ENCODE results near the gene GGACT.

Gene GGACT

GRCh38 chr13:100561599-100562204, 26.9 kb downstream of the GGACT start:
- TF ChIP-seq CTCF (IDR thresholded peaks at IDR 0.05; ENCODE audit: low read depth, low read length) (no peak), EZH2phosphoT487 (IDR thresholded peaks at IDR 0.05; ENCODE audit: low read depth) (no peak)
- H3K4me3 ChIP-seq (ENCODE audit: low read length): no peak overlapping the region
- no peaks in the 10 kb centered on the region for H3K79me2 ChIP-seq (ENCODE audit: low read length)
- no peak overlapping the region for H3K9ac ChIP-seq (ENCODE audit: low read length)
- no peaks in the 10 kb centered on the region for H3K9me3 ChIP-seq (ENCODE audit: insufficient read depth, low read length)
- no peaks in the 10 kb centered on the region for H3K4me1 ChIP-seq (ENCODE audit: low read length)
- no peaks in the 10 kb centered on the region for H3K27me3 ChIP-seq (ENCODE audit: low read depth, low read length)
- H3K4me2 ChIP-seq (ENCODE audit: low read length): no peak overlapping the region
- no peaks in the 10 kb centered on the region for H4K20me1 ChIP-seq (ENCODE audit: insufficient read depth, low read length)
- no peak overlapping the region for H2AFZ ChIP-seq (ENCODE audit: low read depth, low read length)
- H3K36me3 ChIP-seq (replicated peaks; ENCODE audit: low read depth, low read length): no peaks in the 10 kb centered on the region
- no peak overlapping the region for H3K27ac ChIP-seq (ENCODE audit: low read length)

- Histone ChIP-seq H3K79me2 (ENCODE audit: low read length) (no peaks in the 10 kb centered on the region), H3K27me3 (ENCODE audit: low read depth, low read length) (no peaks in the 10 kb centered on the region), H3K4me2 (ENCODE audit: low read length) (no peak overlapping the region), H3K9ac (ENCODE audit: low read length) (no peak overlapping the region), H3K9me3 (ENCODE audit: insufficient read depth, low read length) (no peaks in the 10 kb centered on the region), H3K27ac (ENCODE audit: low read length) (no peak overlapping the region), H4K20me1 (ENCODE audit: insufficient read depth, low read length) (no peaks in the 10 kb centered on the region), H3K36me3 (replicated peaks; ENCODE audit: low read depth, low read length) (no peaks in the 10 kb centered on the region), H3K4me3 (ENCODE audit: low read length) (no peak overlapping the region), H3K4me1 (ENCODE audit: low read length) (no peaks in the 10 kb centered on the region), H2AFZ (ENCODE audit: low read depth, low read length) (no peak overlapping the region)
- TF ChIP-seq CTCF (IDR thresholded peaks at IDR 0.05; ENCODE audit: low read depth, low read length) (no peak), EZH2phosphoT487 (IDR thresholded peaks at IDR 0.05; ENCODE audit: low read depth) (no peak)
These were observed 27.5 kb downstream of the GGACT start for GRCh38 chr13:100561158-100561499.

- Histone ChIP-seq H3K27me3 (ENCODE audit: low read depth, low read length) (no peaks in the 10 kb centered on the region), H3K36me3 (replicated peaks; ENCODE audit: low read depth, low read length) (no peaks in the 10 kb centered on the region), H3K4me3 (ENCODE audit: low read length) (no peak overlapping the region), H3K79me2 (ENCODE audit: low read length) (no peaks in the 10 kb centered on the region), H4K20me1 (ENCODE audit: insufficient read depth, low read length) (no peaks in the 10 kb centered on the region), H3K4me2 (ENCODE audit: low read length) (no peak overlapping the region), H3K9me3 (ENCODE audit: insufficient read depth, low read length) (no peaks in the 10 kb centered on the region), H2AFZ (ENCODE audit: low read depth, low read length) (no peak overlapping the region), H3K27ac (ENCODE audit: low read length) (no peak overlapping the region), H3K9ac (ENCODE audit: low read length) (no peak overlapping the region), H3K4me1 (ENCODE audit: low read length) (no peaks in the 10 kb centered on the region)
- no peak for TF ChIP-seq CTCF (IDR thresholded peaks at IDR 0.05; ENCODE audit: low read depth, low read length)
- TF ChIP-seq EZH2phosphoT487 (IDR thresholded peaks at IDR 0.05; ENCODE audit: low read depth): no peak
These were observed 28.0 kb downstream of the GGACT start for GRCh38 chr13:100560498-100561157.

- no peaks in the 10 kb centered on the region for H3K36me3 ChIP-seq (replicated peaks; ENCODE audit: low read depth, low read length)
- no peak overlapping the region for H3K4me2 ChIP-seq (ENCODE audit: low read length)
- no peak overlapping the region for H3K4me3 ChIP-seq (ENCODE audit: low read length)
- H3K9me3 ChIP-seq (ENCODE audit: insufficient read depth, low read length): no peaks in the 10 kb centered on the region
- H4K20me1 ChIP-seq (ENCODE audit: insufficient read depth, low read length): no peaks in the 10 kb centered on the region
- H3K27me3 ChIP-seq (ENCODE audit: low read depth, low read length): no peaks in the 10 kb centered on the region
- H2AFZ ChIP-seq (ENCODE audit: low read depth, low read length): no peak overlapping the region
- H3K79me2 ChIP-seq (ENCODE audit: low read length): no peaks in the 10 kb centered on the region
- no peak overlapping the region for H3K9ac ChIP-seq (ENCODE audit: low read length)
- H3K4me1 ChIP-seq (ENCODE audit: low read length): no peaks in the 10 kb centered on the region
- no peak for TF ChIP-seq CTCF (IDR thresholded peaks at IDR 0.05; ENCODE audit: low read depth, low read length)
- TF ChIP-seq EZH2phosphoT487 (IDR thresholded peaks at IDR 0.05; ENCODE audit: low read depth): no peak
- H3K27ac ChIP-seq (ENCODE audit: low read length): no peak overlapping the region
These were observed 28.7 kb downstream of the GGACT start for GRCh38 chr13:100559886-100560285.

Measured in OCI-LY3 (cell line).